HG02678 (cell line): ENCODE data around the gene ANKRD28.

ENCODE experiments used
- ATAC-seq: cut with Tn5 transposase; IDR thresholded peaks from one replicate; pipeline ENCODE4 v1.9.1; 2021; ENCODE audit warnings: mild to moderate bottlenecking, moderate library complexity; ENCODE audit not compliant: unreplicated experiment

Gene ANKRD28

DNA sequence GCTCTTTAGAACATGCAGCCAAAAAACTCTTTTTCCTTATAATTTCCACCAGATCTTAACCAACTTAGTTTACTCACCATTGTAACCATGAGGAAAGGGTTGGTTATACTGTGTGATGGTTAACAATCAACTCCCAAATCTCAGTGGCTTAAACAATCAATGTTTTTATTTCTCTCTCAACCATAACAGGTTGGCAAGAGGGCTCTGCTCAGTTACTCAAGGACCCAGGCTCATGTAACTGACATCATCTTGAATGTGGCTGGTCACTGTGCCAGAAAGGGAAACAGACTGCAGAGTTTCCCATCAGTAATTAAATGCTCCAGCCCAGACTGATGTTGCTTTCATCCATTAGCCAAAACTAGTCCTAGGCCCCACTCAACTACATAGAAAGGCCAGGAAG, 69.0 kb downstream of the ANKRD28 start:
- no peak for ATAC-seq

DNA sequence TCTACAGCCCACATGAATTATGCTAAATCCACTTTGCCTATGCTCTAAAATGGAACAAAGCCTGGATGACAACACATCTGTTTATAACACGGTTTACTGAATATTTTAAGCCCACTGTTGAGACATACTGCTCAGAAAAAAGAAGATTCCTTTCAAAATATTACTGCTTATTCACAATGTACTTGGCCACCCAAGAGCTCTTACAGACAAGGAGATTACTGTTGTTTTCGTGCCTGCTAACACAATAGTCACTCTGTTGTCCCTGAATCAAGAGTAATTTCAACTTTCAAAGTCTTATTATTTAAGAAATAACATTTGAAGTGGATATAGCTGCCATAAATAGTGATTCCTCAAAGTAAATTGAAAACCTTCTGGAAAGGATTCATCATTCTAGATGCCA, 70.9 kb downstream of the ANKRD28 start:
- ATAC-seq = no peak

DNA sequence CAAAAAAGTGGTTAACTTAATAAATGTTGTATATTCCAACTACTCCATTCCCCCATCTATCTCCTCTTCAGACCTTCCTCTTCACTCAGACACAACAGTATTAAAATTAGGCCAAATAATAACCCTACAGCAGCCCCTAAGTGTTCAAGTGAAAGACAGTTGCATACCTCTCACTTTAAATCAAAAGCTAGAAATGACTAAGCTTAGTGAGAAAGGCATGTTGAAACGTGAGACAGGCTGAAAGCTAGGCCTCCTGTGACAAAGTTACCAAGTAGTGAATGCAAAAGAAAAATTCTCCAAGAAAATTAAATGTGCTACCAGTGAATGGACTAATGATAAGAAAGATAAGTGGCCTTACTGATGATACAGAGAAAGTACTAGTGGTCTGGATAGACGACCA, 71.7 kb downstream of the ANKRD28 start:
- ATAC-seq = peak; percentile 66

DNA sequence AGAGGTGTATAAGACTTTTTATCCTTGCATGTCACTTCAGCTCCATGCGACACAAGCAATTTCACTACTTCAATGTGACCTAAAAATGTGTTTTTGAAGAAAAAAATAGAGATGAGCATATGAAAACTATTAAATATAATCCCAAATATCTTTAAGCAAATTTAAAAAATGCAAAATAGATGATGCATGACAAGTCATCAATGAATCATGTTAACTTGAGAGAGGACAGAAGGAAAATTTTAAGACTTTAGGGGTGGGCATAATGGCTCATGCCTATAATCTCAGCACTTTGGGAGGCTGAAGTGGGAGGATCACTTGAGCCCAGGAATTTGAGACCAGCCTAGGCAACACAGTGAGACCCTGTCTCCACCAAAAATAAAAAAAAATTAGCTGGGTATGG, 73.3 kb downstream of the ANKRD28 start:
- no peak for ATAC-seq

DNA sequence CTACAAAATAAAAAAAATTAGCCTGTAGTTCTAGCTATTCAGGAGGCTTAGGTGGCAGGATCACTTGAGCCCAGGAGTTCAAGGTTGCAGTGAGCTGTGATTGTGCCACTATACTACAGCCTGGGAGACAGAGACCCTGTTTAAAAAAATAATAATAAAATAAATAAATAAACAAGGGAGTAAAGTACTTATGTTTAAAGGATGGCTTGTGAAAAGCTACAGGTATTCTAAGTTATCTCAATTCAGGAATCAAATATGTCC, 74.2 kb downstream of the ANKRD28 start:
- ATAC-seq = no peak

DNA sequence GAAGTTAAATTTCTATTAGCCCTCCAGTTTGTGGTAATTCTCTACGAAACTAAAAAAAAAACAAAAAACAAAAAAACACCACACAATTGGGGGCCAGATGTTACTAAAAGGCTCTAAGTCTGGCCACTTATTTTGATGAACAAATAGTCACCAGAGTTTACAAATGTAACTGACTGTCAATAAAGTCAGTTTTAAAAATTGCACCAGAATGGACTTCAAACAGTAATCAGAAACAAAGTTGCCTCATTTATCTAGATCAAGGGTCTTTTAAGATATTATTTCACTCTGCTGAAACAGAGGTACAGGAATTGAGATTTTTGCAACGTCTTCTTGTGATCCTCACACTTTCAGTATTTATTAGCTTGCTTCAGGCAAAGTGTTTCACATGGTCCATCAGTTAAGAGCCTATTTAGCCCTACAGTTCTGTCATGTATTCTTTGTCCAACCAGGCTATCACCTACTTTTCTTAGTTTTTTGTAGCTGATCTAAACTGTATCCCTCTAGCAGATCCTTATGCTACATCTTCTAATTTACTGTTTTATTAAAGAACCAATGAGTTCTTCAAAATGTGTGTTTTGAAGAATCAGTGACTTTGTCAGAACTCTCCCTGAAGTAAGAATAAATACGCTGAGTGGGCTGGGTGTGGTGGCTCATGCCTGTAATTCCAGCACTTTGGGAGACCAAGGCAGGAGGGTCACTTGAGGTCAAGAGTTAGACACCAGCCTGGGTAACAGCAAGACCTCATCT, 74.7 kb downstream of the ANKRD28 start:
- no peak for ATAC-seq

DNA sequence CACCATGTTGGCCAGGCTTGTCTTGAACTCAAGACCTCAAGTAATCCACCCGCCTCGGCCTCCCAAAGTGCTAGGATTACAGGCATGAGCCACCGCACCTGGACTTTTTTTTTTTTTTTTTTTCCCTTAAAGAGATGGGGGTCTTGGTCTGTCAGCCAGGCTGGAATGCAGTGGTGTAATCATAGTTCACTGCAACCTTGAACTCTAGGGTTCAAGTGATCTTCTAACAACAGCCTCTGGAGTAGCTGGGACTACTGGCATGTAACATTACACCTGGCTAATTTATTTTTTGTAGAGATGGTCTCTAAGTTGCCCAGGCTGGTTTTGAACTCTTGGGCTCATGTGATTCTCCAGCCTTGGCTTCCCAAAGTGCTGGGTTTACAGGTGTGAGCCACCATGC, 81.6 kb downstream of the ANKRD28 start:
- ATAC-seq = no peak

DNA sequence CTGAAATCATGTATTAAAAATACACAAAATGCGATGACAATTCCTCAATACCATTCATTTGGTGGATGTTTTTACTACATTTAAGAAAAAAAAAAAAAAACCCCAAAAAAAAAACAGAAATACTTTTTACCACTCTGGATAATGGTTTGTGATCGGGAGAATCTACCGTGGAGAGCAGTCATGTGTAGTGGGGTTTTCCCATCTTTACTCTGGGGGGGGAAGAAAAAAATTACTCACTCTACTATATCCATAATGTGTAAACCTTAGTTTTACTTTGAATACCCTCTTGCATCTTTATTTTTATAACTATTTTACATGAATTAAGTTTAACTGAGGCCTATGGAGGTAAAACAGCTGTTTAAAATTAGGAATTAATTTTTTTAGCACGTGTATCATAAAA, 83.3 kb downstream of the ANKRD28 start:
- no peak for ATAC-seq

DNA sequence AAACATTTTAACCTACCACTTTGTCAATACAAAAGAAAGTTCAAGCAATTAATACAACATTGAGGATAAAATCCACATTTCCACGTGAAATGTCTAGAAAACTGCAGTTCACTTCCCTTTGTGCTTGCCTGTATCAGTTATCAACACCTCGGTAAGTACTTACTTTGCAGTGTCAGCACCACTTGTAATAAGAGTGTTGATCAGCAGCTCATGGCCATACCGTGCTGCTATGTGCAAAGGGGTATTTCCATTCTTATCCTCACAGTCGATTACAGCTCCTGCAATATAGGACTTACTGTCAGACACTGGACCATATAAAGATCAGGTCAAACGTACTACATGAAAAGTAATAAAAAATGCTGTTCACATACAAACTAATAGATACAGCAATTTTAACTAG, 84.4 kb downstream of the ANKRD28 start:
- ATAC-seq = no peak

DNA sequence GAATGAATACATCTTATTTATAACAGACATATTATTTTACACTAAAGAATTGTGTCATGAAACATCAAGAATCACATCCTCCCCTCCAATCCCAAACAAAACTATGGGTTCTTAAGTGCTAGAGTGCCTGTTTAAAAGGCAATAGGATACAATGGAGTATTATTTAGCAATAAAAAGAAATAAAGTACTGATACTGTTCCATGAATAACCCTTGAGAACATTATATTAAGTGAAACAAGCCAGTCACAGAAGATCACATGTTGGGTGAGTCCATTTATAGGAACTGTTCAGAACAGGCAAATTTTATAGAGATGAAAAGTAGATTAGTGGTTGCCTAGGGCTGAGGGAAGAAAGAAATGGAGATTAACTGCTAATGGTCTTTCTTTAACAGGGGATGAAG, 86.5 kb downstream of the ANKRD28 start:
- no peak for ATAC-seq

DNA sequence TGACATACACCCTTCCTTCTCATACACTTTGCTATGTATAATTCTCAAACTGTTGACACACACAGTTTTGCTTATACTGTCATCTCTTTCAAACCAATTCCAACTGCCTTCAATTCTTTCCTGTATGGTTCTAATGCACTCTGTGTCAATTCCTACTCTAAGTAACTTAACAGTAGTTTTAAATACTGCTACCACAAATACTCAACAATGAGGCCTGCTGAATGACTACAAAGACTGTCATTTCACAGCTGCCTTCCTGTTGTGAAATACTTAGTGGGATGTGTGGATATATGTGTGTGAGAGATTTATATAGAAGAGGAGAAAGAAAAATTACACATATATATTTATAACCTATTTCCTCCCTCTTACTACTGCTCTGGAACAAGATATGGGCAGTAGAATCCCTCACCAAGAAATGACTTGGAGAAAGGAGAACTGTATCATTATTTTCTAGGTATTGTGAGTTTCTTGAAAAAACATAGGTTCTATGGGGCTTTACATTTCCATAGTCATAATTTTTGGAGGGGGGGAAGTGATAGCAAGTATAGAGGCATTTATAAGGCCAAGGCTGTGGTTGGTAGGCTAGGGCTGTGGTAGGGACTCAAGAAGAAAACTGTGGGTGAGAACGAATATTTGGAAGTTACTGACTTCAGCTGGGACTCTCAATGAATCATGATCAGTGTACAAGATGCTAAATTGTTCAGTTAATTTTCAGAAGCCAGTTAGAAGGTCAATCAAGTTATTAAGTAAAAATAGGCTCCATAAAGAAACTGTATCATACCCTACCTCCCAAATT, 88.7 kb downstream of the ANKRD28 start:
- ATAC-seq = no peak

DNA sequence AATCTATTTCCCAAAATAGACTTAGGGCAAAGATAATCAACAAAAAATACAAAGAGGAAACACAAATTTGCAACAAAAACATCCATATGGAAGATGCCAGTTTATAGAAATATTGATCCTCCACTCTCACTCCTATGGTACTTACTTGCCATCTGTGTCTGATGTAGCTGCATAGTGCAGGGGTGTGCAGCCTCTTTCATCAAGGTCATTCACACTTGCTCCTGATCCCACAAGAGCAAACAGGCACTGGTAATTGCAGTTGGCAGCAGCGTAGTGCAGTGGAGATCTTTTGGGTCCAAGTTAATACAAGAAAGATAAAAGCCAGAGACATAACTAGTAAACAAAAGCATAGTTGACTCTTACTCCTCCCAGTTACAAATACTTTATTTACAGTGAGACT, 90.0 kb downstream of the ANKRD28 start:
- ATAC-seq = no peak

DNA sequence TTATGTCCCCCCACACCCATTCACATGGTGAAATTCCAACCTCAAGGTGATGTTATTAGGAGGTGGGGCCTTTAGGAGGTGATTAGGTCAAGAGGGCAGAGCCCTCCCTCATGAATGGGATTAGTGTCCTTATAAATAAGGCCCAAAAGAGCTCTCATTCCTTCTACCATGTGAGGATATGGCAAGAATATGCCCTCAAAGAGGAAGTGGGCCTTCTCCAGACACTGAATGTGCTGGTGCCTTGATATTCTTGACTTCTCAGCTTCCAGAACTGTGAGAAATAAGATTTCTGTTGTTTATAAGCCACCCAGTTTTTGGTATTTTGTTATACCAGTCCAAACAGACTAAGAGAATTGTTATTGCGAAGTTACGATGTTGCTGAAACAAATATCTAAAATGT, 94.4 kb downstream of the ANKRD28 start:
- ATAC-seq = no peak

DNA sequence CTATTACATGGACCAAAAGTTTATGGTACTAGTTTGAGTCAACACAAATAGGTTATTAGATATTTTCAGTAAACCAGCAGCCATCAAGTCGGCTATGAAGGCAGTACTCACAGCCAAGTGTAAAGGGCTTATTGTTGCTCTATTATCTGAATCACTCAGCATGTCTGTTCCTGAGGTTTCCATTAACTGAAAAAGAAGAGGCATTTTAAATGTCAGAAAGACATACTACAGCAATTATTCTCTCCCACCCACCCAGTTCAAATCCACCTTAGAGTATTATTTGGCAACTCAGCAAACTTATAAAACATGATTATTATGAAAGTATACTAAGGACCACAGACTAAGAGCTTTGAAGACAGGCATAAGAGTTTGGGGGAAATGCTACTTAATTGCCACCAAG, 103.2 kb downstream of the ANKRD28 start:
- ATAC-seq = no peak

DNA sequence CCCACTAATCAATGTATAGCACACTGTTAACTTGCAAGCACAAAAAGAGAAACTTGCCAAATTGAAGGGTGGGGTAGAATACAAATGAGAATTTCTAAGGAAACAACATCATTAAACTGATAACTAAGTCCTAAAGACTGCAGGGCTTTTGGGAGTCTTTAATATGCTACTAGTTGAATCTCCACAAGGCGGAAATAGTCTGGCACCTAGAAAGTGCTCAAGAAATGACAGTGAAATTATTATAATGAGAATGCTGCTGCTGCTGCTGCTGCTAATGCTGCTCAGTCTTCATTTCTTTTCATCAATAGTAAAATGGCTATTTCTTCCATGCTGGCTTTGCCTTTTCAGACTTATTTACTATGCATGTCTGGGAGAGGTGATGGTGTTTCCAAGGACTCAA, 104.4 kb downstream of the ANKRD28 start:
- ATAC-seq = no peak

DNA sequence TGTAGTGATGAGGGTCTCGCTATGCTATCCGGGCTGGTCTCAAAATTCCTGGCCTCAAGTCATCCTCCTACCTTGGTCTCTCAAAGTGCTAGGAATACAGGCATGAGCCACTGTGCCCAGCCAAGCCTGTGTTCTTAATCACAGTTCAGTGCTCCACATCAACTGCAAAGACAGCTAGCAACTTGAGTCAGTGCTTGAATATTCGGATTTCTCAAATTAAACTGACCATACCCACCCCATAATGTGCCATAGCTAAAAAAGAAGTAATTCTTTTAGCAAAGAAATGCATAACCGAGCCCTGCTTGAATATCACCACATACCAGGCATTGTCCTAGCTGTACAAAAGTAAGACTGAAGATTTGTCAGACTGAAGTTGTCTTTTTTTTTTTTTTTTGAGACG, 107.0 kb downstream of the ANKRD28 start:
- ATAC-seq = no peak

DNA sequence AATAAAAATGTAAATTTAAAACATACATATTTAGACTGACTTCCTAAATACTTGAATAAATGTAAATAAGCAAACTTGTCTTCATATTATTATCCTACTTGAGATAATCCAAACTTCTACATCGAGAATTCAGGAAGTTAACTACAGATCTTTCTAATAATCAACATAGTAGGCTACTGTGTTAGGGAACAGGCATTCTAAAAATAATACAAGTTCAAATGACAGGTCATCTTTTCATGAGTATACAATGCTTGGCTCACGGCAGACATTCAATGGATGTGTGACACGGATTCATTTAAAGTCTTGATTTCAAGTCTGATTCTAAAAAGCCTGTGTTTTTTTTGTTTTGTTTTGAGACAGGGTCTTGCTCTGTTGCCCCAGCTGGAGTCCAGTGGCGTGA, 107.5 kb downstream of the ANKRD28 start:
- ATAC-seq = no peak

DNA sequence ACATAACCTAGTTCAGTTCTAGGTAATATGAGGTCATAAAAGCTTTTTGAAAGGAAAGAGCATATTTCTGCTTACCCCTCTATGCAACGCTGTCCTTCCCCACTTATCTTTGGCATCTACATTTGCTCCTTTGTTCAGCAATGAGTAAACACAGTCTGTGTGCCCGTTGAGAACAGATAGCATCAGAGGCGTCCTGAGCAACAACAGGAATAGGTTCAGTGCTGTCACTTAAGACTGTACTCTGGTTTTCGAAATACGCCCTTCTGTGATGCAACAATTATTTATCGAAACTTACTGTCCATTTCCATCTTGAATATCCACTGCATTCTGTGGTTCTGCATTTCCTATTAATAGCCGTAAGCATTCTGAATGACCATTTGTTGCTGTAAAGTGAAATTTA, 111.9 kb downstream of the ANKRD28 start:
- no peak for ATAC-seq

DNA sequence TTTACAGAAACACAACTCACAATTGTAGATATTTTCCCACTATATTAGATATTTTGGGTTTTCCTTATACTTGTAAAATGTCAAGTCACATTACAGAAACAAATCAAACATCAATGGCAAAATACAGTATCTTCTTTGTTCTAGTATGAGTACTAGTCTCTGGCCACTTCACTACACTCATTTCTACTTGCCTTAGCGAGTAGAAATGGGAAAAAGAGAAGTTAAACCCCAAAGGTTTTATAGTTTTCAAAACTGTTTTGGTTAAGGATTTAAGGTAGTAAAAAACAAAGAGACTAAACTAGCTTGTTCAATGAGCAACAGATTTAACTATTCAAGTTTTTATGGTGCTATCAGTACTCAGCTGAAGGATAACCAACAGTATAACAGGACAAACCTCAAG, 114.5 kb downstream of the ANKRD28 start:
- ATAC-seq = no peak

DNA sequence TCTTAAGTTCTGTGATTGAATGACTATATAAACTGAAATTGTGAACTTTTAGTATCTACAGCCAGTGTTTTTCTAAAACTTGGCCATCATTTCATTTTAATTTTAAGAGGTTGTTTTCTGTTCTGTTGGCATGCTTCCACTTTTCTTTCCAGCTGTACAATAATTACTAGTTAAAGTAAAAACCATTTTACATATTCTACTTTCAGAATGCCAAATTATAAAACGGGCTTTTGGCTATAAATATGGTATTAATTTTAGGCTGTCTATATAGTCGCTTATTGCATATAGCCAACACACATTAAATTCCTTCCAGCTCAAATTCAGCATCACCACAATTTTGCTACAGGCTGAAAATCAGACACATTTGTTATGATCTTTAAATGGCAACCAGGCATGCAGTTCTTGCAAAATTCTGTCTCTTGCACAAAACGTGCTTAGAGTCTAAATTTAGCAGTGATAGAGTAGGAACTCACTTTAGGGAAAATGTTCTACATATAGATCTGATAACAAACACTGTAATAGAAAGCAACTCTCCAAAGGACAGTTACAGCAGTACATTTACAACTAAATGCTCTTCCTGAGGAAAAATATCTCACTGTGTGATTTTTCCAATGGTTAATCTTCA, 115.1 kb downstream of the ANKRD28 start:
- ATAC-seq = no peak

DNA sequence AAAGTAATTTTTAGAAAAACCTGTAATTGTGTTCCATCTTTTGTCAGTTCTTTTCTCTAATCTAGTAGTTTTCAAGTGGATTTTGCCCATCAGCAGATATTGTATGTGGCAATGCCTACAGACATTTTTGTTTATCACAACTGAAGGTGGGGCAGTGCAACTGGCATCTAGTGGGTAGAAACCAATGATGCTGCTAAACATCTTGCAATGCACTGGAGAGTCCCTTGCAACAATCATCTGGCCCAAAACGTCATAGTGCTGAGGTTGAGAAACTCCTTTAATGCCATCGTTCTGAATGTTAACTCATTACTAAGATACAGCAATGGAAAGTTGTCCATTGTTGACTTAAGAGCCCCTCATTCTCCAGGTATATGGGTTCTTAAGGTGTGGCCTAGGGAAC, 116.1 kb downstream of the ANKRD28 start:
- no peak for ATAC-seq

DNA sequence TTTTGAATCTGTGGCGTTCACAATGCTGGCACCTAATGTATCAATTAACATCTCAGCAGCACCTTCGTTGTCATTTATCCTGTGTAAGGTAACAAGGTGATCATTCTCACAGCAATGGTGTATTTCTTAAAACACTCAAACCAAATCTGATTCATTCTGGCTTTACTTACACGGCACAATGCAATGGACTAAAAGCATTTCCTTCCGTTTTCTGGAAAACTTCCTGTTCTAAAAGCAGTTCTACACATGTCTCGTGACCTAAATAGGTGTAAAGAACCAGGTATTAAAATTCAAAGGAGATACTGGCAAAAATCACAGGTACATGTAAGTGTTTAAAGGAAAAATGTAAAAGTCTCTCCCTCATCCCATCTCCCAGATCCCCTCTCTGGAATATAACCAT, 118.5 kb downstream of the ANKRD28 start:
- no peak for ATAC-seq
